Measurements from ENCODE around the gene GNAS-AS1. TPM values are rescaled to one million over a fixed set of nuclear protein-coding genes. Genes with fewer than 3 reads are reported as not detected.

Gene GNAS-AS1
- total RNA-seq, 4 donors from 2014 or later: 0.42 to 1.9 (median 1.1) TPM

GRCh38 chr20:58874469-58874868 lies 23.8 kb upstream of the GNAS-AS1 start:
- Histone ChIP-seq H3K9me3 (no peaks in the 10 kb centered on the region), H3K27ac (peak overlapping the region; percentile 14 to 91 (median 38)), H3K36me3 (no peaks in the 10 kb centered on the region), H3K4me1 (peaks cover 37 to 64% of the 10 kb centered on the region in 2 donors), H3K27me3 (no peaks in the 10 kb centered on the region), H3K4me3 (replicated peaks in 1 of 3) (no peak overlapping the region)
- WGBS, 2 donors: 97% methylated on average over 1 of the region's 1 CpG
- TF ChIP-seq CTCF (IDR thresholded peaks at IDR 0.05): no peak
- TF ChIP-seq POLR2A (IDR thresholded peaks at IDR 0.05): no peak
- DNase-seq: no peak
- intact Hi-C loops (cut with DNase I): loop anchor here (5.0 kb wide), 1 partner anchor 213 kb away; no protein-coding TSS in a partner anchor

- Histone ChIP-seq H3K27ac (peak overlapping the region; percentile 91), H3K4me3 (replicated peaks in 1 of 3) (no peak overlapping the region), H3K4me1 (peaks cover 24 to 46% of the 10 kb centered on the region in 2 donors), H3K36me3 (no peaks in the 10 kb centered on the region), H3K9me3 (no peaks in the 10 kb centered on the region), H3K27me3 (no peaks in the 10 kb centered on the region)
- 64 to 67% methylated on average over 8 of the region's 8 CpGs for WGBS, 2 donors
- intact Hi-C loops (cut with DNase I): loop anchor here (5.0 kb wide), 1 partner anchor 216 kb away; no protein-coding TSS in a partner anchor
- peak; percentile 90 to 96 for DNase-seq
- no peak for TF ChIP-seq CTCF (IDR thresholded peaks at IDR 0.05)
- peak in 1 of 2 donors; percentile 72 for TF ChIP-seq POLR2A (IDR thresholded peaks at IDR 0.05)
These were observed 20.9 kb upstream of the GNAS-AS1 start for GRCh38 chr20:58871533-58872102.

- no peak overlapping the region for H3K4me3 ChIP-seq (replicated peaks in 1 of 3)
- intact Hi-C loops (cut with DNase I): loop anchor here (5.0 kb wide), 1 partner anchor 217 kb away; no protein-coding TSS in a partner anchor
- DNase-seq: peak; percentile 78 to 83
- 52 to 59% methylated on average over 7 of the region's 7 CpGs for WGBS, 2 donors
- H3K27me3 ChIP-seq: no peaks in the 10 kb centered on the region
- H3K4me1 ChIP-seq: peaks cover 18 to 36% of the 10 kb centered on the region in 2 donors
- H3K9me3 ChIP-seq: no peaks in the 10 kb centered on the region
- peak overlapping the region in 2 of 3 donors; percentile 91 for H3K27ac ChIP-seq
- TF ChIP-seq CTCF (IDR thresholded peaks at IDR 0.05) (peak; percentile 59 to 88 (median 85)), POLR2A (IDR thresholded peaks at IDR 0.05) (no peak)
- no peaks in the 10 kb centered on the region for H3K36me3 ChIP-seq
These were observed 19.8 kb upstream of the GNAS-AS1 start for GRCh38 chr20:58870293-58871014.

- intact Hi-C loops (cut with DNase I): loop anchor here (5.0 kb wide), 4 partner anchors 218 to 628 kb away; no protein-coding TSS in a partner anchor
- H3K36me3 ChIP-seq: no peaks in the 10 kb centered on the region
- no peak overlapping the region for H3K4me3 ChIP-seq (replicated peaks in 1 of 3)
- H3K9me3 ChIP-seq: no peaks in the 10 kb centered on the region
- no peaks in the 10 kb centered on the region for H3K27me3 ChIP-seq
- peaks cover 18 to 31% of the 10 kb centered on the region in 2 donors for H3K4me1 ChIP-seq
- no peak for TF ChIP-seq POLR2A (IDR thresholded peaks at IDR 0.05)
- no peak for TF ChIP-seq CTCF (IDR thresholded peaks at IDR 0.05)
- WGBS, 2 donors: 78 to 87% methylated on average over 7 of the region's 7 CpGs
- no peak for DNase-seq
- H3K27ac ChIP-seq: peak overlapping the region in 1 of 3 donors; percentile 6
These were observed 19.0 kb upstream of the GNAS-AS1 start for GRCh38 chr20:58869662-58870227.

Measured in thyroid gland (tissue), 4 donors.